GM19043 (cell line): Measurements from ENCODE around the gene STK26.
"Not testable (repeated sequence)": the region's sequence is repeated elsewhere in the genome, so short reads cannot be mapped to it uniquely, and the experiment has no call there.

ENCODE experiments used
- ATAC-seq: cut with Tn5 transposase; IDR thresholded peaks from one replicate; pipeline ENCODE4 v1.9.1; 2021; ENCODE audit warnings: low read depth; ENCODE audit not compliant: unreplicated experiment

STK26 gene

DNA sequence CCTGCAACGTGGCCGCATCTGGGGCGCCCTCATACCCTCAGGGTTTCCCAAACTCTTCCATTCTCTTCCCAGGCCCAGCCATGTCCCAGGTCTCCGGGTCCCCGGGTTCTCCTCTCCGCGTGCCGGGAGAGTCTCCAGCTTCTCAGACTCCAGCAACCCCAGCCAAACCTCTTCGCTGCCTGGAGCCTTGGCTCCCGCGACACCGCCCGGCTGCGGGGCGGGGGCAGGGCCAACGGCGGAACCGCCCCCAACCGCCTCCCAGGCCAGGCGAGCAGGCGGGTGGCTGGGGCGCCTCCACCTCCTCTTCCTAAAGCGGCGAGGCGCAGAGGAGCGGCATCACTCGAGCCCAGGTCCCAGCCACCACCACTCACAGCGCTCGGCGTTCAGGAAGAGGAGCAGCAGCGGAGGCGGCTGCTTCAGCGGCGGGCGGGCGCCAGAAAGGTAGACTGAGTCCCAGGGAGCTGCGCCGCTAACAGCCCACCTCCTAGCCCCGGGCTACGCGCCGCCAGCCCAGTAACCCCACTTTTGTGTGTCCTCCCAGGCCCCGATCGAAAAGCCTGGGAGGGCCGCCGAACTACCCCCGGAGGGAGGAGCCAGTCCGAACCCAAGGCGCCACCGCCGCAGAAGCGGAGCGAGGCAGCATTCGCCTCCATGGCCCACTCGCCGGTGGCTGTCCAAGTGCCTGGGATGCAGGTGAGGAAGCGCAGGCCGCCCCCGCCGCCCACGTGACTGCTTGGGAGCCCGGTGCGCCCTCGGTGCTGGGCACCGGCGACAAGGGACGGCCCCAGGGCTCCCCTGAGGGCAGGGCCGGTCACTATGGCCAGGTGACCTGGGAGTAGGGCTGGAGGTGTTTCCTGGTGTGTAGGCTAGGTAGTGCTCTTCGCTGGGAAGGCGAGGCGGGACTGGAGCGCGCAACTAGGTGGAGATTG is at the start of gene STK26:
Gene STK26, plus strand, starts transcription at position 336 of the 929 bp plus-strand sequence. Its CDS starts 316 bp downstream, at position 652.
- peak; percentile 66 for ATAC-seq

DNA sequence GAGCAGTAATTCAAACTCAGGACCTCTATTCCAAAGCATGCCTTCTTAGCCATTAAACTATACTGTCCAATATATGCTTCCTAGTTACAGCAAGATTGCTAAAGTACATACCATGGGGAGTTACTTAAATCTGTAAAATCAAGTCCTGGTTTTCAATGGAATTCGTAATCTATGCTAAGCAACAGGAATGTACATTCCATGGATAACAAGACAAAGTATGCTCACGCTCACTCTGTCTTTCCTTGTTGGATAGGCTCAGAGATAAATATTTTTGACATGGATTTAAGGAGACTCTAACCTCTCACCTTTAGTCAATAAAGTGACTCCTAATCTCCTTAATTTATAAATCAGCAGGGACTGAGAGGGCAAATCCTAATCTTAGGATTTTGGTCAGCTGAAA is 47.3 kb upstream of the STK26 start:
- no peak for ATAC-seq

DNA sequence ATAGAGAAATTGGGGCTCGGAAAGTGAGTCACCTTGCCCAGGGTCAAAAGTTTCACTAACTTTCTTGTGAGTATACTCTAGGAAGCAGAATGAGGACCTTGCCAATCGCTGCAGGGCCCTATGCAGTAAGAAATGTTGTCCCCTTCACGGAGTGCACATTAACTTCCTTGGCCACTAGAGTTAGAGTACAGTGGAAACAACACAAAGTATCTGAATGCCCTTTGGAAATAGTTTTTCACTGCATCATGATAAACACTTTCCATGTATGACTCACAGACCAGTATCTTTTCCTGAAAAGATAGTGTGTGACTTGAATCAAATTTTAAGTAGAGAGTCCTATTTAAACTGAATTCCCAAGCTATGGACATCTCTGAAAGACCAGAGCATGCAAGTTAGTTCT is 45.5 kb upstream of the STK26 start:
- no peak for ATAC-seq

DNA sequence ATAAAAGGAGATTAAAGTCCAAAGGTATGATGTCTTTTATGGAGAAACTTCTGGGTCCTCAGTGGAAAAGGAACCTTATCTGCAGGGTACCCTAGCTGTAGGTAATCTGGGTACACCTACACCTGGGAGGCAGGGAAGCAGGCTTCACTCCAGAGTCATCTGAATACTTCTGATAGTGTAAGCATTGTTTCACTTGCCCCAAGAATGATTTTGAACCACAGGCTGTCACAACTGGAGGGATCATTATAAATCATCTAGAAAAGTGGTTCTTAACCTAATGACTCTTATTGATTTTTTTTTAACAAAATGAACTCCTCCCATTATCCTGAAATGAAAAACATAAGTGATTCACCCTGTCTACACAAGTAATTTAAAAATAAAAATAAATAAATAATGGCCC is 44.0 kb upstream of the STK26 start:
- no peak for ATAC-seq

DNA sequence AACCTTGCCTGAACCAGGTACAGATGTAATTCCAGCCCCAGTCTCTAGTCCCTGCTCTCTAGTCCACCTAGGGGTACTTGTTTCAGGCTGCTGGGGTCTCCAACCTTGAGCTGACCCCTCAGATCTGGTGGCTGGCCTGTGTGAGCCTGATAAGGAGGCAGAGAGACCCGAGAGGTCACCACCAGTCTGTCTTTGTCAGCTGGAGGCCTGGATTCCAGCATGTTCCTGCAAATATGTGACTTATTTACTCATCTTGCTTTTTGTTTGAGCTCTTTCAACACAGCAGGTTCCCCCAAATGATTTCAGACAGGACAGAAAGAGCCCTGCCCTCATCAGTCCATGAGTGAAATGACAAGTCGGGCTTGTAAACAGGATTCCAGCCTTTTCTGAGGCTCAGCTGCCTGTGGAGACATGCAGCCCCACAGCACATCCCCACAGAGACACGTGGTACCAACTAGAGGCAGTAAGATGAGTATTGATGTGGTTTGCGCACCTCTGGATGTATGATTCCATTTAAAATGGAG is 37.5 kb upstream of the STK26 start:
- no peak for ATAC-seq

DNA sequence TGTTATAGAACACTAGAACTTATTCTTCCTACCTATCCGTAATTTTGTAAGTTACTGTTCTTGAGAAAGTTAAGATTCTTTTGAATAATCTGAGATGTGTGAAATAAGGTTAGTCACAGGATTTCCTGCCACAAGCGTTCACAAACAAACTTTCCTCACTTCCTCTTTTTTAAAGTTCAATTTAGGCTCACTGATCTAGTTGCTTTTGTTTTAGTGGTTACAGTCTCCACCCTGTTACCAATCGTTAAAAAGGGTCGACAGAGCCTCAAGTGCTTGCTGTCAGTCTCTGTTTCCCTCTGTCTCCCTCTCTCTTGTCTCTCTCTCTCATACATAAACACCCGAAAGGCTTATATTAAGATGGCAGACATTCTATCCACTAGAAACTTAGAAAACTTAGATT is 35.9 kb upstream of the STK26 start:
- ATAC-seq = peak; percentile 98

DNA sequence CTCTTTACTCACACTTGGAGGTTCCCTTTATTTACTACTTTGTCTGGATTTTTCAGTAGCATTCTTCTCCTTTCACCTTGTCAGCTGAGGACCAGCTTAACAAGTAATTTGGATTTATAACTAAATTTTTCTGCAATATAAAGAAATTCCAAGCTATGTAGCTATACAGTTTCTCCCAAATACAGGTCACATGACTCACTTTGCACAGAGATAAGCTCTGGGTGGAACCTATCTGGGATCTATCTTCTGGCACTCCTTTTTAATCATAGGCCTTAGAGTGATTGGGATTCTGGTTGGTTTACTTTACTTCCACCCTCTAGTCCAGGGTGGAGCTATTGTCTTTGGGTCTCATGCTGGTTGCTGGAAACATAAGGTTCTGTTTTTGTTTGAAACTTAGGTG is 34.9 kb upstream of the STK26 start:
- no peak for ATAC-seq

DNA sequence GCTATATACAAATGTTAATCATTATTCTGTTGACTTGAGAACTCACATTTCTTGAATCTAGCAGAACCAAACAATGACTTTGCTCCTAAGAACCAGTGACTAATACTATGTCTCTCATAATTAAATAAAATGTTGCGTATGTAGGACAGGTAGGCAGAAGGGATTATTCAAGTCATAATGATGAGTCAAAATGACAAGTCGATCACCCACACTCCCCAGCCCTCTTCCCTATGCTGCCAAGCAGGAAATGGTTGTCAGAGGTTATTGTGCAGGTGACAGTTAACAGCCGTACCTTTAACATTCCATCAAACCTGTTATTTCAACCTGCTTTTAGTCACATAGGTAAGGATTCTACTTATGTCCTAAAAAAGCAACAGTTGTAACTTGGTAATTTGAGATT is 22.0 kb upstream of the STK26 start:
- ATAC-seq = no peak

DNA sequence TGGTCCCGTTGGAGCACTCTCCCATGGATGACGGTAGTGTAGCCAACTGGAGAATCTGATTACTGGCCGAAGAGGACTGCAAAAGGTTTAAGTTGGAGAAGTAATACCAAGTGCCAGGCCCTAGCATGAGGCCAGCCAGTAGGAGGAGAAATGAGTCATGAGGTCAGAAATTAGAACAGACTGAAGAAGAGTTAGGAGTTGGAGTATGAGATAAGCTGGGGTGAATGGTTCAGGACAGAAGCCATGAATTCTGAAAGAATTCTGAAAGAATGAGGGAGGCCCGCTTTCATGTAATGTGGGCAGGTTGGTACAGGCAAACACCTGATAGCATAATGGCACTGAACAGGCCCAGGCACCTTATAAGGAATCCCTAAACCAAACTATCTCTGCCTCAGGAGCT is 18.4 kb upstream of the STK26 start:
- no peak for ATAC-seq

DNA sequence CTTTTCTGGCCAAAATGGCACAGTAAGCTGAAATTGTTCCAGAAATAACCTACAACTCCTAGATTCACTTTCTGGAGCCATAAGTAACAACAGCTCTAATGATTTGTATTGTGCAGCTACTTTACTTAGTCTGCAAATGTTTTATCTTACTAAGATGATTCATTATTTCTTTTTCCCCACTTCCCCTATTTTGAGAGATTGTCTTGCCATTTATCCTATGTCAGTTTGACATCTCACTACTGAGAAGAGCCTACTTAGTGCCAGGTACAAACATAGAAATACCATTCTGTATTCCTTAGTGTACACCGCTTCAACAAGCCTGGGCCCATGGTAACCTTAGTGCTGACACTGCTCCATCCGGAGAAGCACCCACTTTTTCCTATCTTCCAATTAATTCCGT is 13.8 kb upstream of the STK26 start:
- no peak for ATAC-seq

DNA sequence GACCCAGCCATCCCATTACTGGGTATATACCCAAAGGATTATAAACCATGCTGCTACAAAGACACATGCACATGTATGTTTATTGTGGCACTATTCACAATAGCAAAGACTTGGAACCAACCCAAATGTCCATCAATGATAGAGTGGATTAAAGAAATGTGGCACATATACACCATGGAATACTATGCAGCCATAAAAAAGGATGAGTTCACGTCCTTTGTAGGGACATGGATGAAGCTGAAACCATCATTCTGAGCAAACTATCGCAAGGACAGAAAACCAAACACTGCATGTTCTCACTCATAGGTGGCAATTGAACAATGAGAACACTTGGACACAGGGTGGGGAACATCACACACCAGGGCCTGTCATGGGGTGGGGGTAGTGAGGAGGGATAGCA is 12.9 kb upstream of the STK26 start:
- ATAC-seq = not testable (repeated sequence)

DNA sequence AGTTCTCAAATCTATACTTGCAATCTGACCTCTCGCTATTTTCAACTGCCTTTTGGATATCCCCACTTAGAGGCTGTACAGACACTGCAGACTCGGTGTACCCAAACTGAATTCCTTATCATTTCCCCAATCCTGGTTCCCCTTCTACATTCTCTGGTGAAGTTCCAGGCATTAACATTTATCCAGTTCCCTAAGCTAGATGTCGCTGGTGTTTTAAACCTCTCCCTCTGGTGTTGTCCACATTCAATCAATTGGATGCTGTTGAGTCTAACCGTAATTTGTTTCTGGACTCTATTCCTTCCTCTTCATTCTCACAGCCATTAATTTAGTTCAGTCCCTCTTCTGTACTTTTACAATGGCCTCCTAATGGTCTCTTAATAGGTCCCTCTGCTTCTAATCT is 7.2 kb upstream of the STK26 start:
- no peak for ATAC-seq

DNA sequence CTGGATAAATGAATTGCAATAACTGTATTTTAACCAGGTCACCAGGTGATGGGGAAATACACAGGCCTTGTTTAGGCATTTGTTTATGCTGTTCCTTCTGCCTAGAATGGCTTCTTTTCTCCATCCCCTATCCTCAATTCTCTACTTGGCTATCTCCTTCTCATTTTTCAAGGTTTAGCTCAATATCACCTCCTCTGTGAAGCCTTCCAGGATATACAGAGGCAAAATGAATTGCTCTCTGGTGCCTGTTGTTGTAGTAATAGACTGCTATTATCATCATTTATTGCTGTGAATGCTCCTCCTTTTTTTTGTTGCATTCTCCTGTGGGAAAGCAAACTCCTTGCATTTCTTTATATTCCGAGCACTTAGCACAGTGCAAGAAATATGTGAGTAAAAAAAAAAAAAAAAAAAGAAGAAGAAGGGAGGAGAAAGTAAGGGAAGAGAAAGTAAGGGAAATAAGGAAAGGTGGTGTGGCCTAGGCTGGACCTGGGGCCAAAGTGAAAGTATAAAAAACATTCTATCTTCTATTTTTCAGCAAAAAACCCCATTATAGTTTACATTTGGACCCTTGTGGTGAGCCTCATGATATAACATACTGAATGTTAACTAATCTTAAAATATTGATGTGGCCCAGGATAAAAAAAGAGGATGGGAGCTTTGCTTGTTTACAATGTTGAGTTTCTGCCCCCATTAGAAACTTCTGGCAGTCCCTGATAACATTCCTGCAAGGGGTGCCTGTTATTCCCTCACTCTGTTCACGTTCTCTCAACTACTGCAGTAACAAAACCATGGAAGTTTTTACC is 6.3 kb upstream of the STK26 start:
- no peak for ATAC-seq

DNA sequence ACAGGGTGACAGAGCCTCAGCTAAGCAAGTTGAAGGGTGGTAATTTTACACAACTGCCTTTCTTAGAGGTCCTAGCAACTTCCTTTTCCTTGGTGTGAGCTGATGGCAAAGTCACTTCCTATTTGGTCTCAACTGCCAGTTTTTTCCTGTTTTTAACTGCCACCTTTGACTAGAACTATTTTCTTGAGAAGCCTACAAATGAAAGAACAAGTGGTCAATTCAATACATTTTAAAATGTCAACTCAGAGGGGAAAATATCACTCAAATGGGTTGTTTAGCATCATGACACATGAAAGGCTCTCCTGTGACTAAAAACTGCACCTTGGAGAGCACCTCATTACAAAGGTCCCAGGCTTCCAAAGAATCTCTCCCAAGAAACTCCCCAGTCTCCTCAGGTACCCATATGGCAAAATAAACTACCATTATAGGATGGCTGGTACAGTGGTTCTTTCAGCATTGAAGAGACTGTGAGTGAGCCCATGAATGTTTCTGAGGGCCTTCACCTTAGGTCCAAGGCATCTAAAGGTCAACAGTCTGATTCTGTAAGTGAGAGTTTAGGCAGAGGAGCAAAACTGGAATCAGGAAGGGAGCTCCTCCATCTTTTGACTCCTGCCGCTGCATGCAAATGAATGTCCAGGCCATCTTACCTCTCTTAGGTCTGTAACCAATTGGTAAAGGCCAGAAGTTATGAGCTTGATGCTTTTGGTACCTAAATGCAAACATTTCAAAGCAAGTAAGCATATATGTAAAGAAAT is 5.5 kb upstream of the STK26 start:
- no peak for ATAC-seq

DNA sequence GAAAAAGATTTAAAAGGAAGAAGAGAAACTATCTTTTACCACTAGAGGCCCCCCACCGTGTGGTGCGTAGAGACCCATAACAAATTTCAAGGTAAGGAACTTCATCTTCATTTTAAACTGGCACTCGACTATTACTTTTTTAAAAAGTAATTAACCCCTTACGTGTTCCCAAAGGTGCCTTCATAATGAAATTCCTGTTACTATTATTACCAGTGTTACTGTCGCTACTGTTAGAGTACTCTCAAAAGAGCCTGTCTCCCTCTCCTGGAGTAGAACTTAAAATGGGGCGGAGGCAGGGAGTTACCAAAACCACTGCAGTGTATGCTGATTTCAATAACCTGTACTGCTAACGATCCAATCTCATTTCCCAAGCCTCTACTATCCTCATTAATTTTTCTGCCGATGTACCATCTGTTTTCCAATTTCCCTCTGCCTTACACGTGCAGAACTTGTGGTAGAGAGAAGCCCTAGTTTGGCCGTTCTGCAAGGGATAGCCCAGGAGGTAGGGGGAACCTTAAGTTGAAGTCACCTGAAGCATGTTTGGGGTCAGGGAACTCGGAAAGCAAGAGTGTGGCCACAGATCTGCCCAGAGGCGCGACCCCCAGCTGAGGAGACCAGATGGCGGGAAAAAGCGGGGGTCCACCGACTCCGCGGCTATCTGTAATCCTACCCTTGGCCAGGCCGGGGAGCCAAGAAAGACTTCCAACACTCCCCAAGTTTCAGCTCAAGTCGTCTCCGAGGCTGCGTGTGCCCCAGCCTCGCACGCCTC is 720 bp upstream of the STK26 start:
- peak; percentile 13 for ATAC-seq

DNA sequence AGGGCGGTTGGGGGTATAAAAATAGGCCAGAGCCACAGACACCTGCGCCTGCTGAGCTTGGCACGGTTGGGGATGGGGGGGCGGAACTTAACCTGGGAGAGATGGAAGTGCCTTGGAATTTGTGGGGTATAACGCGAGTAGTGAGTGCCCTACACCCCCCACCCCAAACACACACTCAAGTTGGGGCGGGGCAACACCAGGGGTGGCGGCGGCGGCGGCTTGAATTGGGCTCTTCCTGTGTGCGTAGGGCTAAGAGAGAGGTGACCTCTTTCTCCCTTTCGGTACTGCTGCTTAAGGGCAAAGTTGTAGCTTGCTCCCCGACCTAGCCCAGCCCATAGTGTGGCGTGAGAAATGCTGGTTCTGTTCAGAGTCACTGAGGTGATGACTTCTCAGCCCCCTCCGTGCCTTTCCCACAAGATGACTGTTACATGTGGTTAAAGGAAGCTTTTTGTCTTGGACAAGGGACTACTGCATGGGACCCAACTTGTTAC is 839 bp downstream of the STK26 start:
- ATAC-seq = peak; percentile 55

DNA sequence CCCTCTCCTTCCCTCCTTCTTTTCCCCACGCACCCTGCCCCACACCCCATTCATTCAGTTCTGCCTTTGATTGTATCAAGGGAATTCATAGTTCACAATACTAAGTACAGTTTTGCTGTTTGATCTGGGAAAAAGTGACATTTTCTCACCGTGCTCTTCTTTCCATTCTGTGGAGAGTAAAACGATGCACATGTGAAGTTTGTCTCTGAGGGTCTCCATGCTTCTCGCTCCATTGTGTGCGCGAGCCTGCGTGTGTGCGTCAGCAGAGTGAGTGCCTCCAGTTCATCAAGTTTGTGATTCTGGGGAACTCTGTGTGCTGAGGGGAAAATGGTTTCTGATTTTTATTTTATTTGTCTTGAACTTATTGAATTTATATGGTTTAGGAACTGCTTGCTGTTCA is 1.9 kb downstream of the STK26 start:
- ATAC-seq = no peak

DNA sequence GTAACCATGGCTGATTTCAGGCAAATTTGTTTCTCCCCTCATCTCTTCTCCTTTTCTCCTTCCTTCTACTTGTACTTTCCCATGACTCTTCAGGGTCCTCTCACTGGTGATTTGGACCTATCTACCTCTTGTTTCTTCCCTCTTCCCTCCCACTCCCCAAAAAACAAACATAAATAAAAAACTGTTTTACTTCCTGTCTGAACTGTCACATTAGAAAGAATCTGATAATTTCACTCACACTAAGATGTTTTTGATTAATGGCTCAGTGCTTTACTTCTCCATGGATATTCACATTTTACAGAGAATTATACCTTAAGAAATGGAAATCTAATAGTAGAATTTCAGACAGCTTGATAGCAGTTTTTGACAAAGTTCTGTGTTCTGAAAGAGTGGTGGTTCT is 7.2 kb downstream of the STK26 start:
- no peak for ATAC-seq

DNA sequence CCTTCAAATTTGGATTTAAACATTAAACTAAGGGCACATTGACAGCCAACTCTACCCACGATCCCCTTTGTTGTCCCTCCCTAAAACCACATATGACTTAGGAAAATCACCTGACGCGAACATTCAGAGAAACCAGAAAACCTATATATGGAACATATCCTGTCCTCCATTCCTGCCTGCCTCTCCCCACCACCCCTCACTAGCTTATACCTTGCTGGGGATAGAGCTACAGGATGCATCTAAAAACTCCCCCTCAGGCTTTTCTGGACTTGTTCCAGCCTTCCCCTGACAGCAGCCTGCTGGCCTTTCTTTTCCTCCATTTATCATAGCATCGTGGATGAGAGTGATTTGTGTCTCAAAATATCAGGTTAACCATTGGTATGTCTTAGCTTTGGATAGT is 8.8 kb downstream of the STK26 start:
- no peak for ATAC-seq

DNA sequence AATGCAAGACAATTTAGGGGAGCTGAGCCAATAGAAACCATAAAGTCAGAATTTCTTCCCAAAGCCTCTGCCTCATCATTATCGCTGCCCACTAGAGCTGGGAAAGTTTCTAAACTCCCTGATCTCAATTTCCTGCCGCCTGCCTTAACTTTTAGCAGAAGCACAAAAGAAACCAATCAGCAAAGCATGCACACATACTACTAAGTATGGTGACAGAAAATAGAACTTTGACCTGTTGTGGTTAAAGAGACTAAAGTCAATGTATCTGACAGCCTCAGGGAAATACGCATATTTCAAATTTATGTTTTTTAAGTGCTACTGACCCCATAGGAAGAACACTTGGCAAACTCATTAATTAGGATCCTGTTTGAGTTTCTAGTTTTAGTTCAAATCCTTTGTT is 10.1 kb downstream of the STK26 start:
- no peak for ATAC-seq
